Measurements from ENCODE around the gene KRT73. TPM values are rescaled to one million over a fixed set of nuclear protein-coding genes. Genes with fewer than 3 reads are reported as not detected.

Gene KRT73
- polyA plus RNA-seq, 3 donors: 0.07 to 0.09 TPM; not detected in 1

Other genes starting within 250 kb of the KRT73 start
- gene KRT84, start 232.9 kb downstream of the KRT73 start, polyA plus RNA-seq: not detected
- gene KRT82, start 212.2 kb downstream of the KRT73 start, polyA plus RNA-seq: not detected
- under 1 TPM in 1 of 3 donors, not detected in 2; 0.11 TPM for gene KRT75, start 184.2 kb downstream of the KRT73 start, polyA plus RNA-seq
- under 1 TPM in 2 of 3 donors, not detected in 1; 0.05 to 0.85 TPM for gene KRT6B, start 166.4 kb downstream of the KRT73 start, polyA plus RNA-seq
- under 1 TPM in 1 of 3 donors, not detected in 2; 0.56 TPM for gene KRT6C, start 144.8 kb downstream of the KRT73 start, polyA plus RNA-seq
- 1 to 10 TPM in 1 of 3 donors, under 1 TPM in 1, not detected in 1; 0.43 to 9.1 TPM for gene KRT6A, start 125.3 kb downstream of the KRT73 start, polyA plus RNA-seq
- 10 to 100 TPM in 1 of 3 donors, 1 to 10 TPM in 1, under 1 TPM in 1; 0.99 to 12.1 (median 1.8) TPM for gene KRT5, start 98.2 kb downstream of the KRT73 start, polyA plus RNA-seq
- not detected for gene KRT71, start 65.4 kb downstream of the KRT73 start, polyA plus RNA-seq
- gene KRT74, start 44.7 kb downstream of the KRT73 start, polyA plus RNA-seq: not detected
- gene KRT72, start 17.1 kb downstream of the KRT73 start, polyA plus RNA-seq: under 1 TPM; 0.13 to 0.34 (median 0.21) TPM
- gene KRT2, start 33.7 kb upstream of the KRT73 start, polyA plus RNA-seq: not detected
- not detected for gene KRT1, start 61.8 kb upstream of the KRT73 start, polyA plus RNA-seq
- gene KRT77, start 85.0 kb upstream of the KRT73 start, polyA plus RNA-seq: under 1 TPM in 2 of 3 donors, not detected in 1; 0.01 to 0.08 TPM
- gene KRT76, start 158.8 kb upstream of the KRT73 start, polyA plus RNA-seq: not detected
- gene KRT3, start 177.6 kb upstream of the KRT73 start, polyA plus RNA-seq: not detected
- 10 to 100 TPM in 1 of 3 donors, 1 to 10 TPM in 1, under 1 TPM in 1; 0.45 to 20.6 (median 1.2) TPM for gene KRT4, start 195.6 kb upstream of the KRT73 start, polyA plus RNA-seq
- gene KRT79, start 215.8 kb upstream of the KRT73 start, polyA plus RNA-seq: 1 to 10 TPM in 2 of 3 donors, under 1 TPM in 1; 0.26 to 6.1 (median 1.0) TPM
- gene KRT78, start 230.4 kb upstream of the KRT73 start, polyA plus RNA-seq: under 1 TPM in 2 of 3 donors, not detected in 1; 0.12 to 0.98 TPM

Measured in adipose tissue (tissue), 3 donors.